HepG2 (cell line): ENCODE results near the gene ZNF653. TPM values are rescaled to one million over a fixed set of nuclear protein-coding genes. Genes with fewer than 3 reads are reported as not detected.

ENCODE experiments used
- CBX2 ChIP-seq, 2 experiments: fragments of 200-600 bp in 1 of 2; sonication (generic); formaldehyde crosslinking in 1 of 2; IDR thresholded peaks; 2 replicates each; pipeline versions ENCODE4 v1.7.0 to v1.8.1; 2018 to 2022; ENCODE audit warnings: low read depth in 2 of 2, low read length in 1 of 2, mild to moderate bottlenecking in 1 of 2, missing genetic modification reagents in 1 of 2
- HDAC1 ChIP-seq: sonication (generic); formaldehyde crosslinking; IDR thresholded peaks from 2 replicates; pipeline ENCODE4 v1.5.1; 2020; ENCODE audit warnings: mild to moderate bottlenecking, missing genetic modification reagents
- MTA1 ChIP-seq: sonication (generic); formaldehyde crosslinking; IDR thresholded peaks from 2 replicates; pipeline ENCODE4 v1.4.0; 2020; ENCODE audit warnings: missing genetic modification reagents, mild to moderate bottlenecking, borderline replicate concordance
- NFKBIZ ChIP-seq: IDR thresholded peaks from 2 replicates; pipeline ENCODE4 v1.6.1; 2018; ENCODE audit warnings: missing genetic modification reagents, missing compliant biosample characterization
- XRCC5 ChIP-seq: fragments of 200-400 bp; formaldehyde crosslinking; optimal IDR thresholded peaks from 2 replicates; pipeline ENCODE3; 2017; ENCODE audit warnings: mild to moderate bottlenecking, low read length
- YY1 ChIP-seq: IDR thresholded peaks from 2 replicates; pipeline ENCODE4 v1.6.1; 2011; ENCODE audit warnings: low read length, low read depth, moderate library complexity, mild to moderate bottlenecking; ENCODE audit not compliant: insufficient read depth, insufficient replicate concordance
- ZNF10 ChIP-seq: sonication (generic); formaldehyde crosslinking; IDR thresholded peaks from 2 replicates; pipeline ENCODE4 v1.4.0; 2020; ENCODE audit warnings: mild to moderate bottlenecking, low read depth, missing genetic modification reagents, borderline replicate concordance
- ZNF136 ChIP-seq: sonication (generic); formaldehyde crosslinking; IDR thresholded peaks from 2 replicates; pipeline ENCODE4 v1.8.1; 2022; ENCODE audit warnings: low read depth, mild to moderate bottlenecking, moderate library complexity, missing genetic modification reagents
- ZNF180 ChIP-seq: sonication (generic); formaldehyde crosslinking; IDR thresholded peaks from 2 replicates; pipeline ENCODE4 v1.4.0; 2020; ENCODE audit warnings: low read depth, missing genetic modification reagents, borderline replicate concordance
- ZNF253 ChIP-seq: sonication (generic); formaldehyde crosslinking; IDR thresholded peaks from 2 replicates; pipeline ENCODE4 v1.8.0; 2022; ENCODE audit warnings: mild to moderate bottlenecking, missing genetic modification reagents, borderline replicate concordance
- ZNF296 ChIP-seq: sonication (generic); formaldehyde crosslinking; conservative IDR thresholded peaks from 2 replicates; pipeline ENCODE4 v1.5.0; 2020; ENCODE audit warnings: mild to moderate bottlenecking, missing genetic modification reagents
- ZNF3 ChIP-seq: IDR thresholded peaks from 2 replicates; pipeline ENCODE4 v1.7.0; 2017; ENCODE audit warnings: inconsistent platforms
- ZNF468 ChIP-seq: sonication (generic); formaldehyde crosslinking; IDR thresholded peaks from 2 replicates; pipeline ENCODE4 v1.8.0; 2022; ENCODE audit warnings: mild to moderate bottlenecking, moderate library complexity, missing genetic modification reagents
- ZZZ3 ChIP-seq: sonication (generic); formaldehyde crosslinking; IDR thresholded peaks from 2 replicates; pipeline ENCODE4 v1.4.0; 2020; ENCODE audit warnings: missing genetic modification reagents, mild to moderate bottlenecking, borderline replicate concordance
- polyA plus RNA-seq, 8 experiments: library from polyadenylated mRNA; depleted of rRNA in 3 of 8; stranded (reverse) in 7 of 8; unstranded in 1 of 8; fragments of >200 nt; fragmentation: Illumina TruSeq in 4 of 8; extraction: Trizol in 4 of 8; gene quantifications; 2 replicates each; pipeline versions ENCODE4 v1.2.1 to v1.2.3, GENCODE V29; 2011 to 2016; ENCODE audit warnings: low read depth in 4 of 8, missing spikeins in 1 of 8, mixed read lengths in 1 of 8; ENCODE audit not compliant: insufficient read depth in 1 of 8
- total RNA-seq, 5 experiments: library from RNA; depleted of rRNA; stranded (reverse); fragments of >200 nt; fragmentation: Illumina TruSeq; extraction: Trizol; gene quantifications; 2 replicates each; pipeline ENCODE4 v1.2.3, GENCODE V29; 2016; ENCODE audit warnings: low read depth in 1 of 5
- TF ChIP-seq, protein P1 (sequence below): sonication (generic); formaldehyde crosslinking; IDR thresholded peaks from 2 replicates; pipeline ENCODE4 v1.4.0; 2020; ENCODE audit warnings: missing genetic modification reagents
- TF ChIP-seq, protein P2 (sequence below): sonication (generic); formaldehyde crosslinking; IDR thresholded peaks from 2 replicates; pipeline ENCODE4 v1.4.0; 2020; ENCODE audit warnings: missing genetic modification reagents
- TF ChIP-seq, protein P3 (sequence below): IDR thresholded peaks from 2 replicates; pipeline ENCODE4 v1.6.1; 2016; ENCODE audit warnings: missing compliant biosample characterization, missing genetic modification reagents, borderline replicate concordance
- TF ChIP-seq, protein P4 (sequence below): sonication (generic); formaldehyde crosslinking; IDR thresholded peaks from 2 replicates; pipeline ENCODE4 v1.9.0; 2021; ENCODE audit warnings: missing genetic modification reagents, borderline replicate concordance

Gene ZNF653
- total and polyA plus RNA-seq, 2 of the 13 experiments (the other 11 are each of a cell fraction or from before 2014, with no cell fraction given), result 4.7 to 7.1 TPM

DNA sequence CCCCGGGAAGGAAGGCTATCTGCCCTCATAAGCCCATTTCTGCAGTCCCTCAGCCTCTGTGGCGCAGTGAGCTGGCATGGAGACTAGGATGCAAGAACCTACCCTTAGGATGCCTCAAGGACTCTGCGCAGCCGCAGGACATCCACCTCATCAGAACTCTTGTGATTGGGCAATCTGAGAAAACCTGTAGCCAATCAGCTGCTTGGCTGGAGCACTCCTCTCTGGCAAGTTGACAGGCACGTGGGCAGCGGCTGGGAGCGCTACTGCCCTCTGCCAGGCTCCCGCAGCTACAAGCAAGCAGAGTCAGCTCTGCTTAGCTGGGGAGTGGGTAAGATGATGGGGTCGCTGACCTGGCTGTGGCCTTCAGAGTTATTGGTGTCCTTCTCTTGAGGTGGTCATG is 24.8 kb upstream of the ZNF653 start (continued):
- TF ChIP-seq MTA1 (CRISPR knock-in tag) (no peak), ZZZ3 (CRISPR knock-in tag) (no peak), XRCC5 (no peak), ZNF180 (CRISPR knock-in tag) (no peak), CBX2 (IDR thresholded peaks at IDR 0.05; ENCODE audit: low read depth, low read length) (no peak), CBX2 (CRISPR knock-in tag; IDR thresholded peaks at IDR 0.05; ENCODE audit: low read depth) (no peak), ZNF10 (CRISPR knock-in tag) (no peak), ZNF296 (no peak), ZNF3 (CRISPR knock-in tag) (no peak), YY1 (peak; percentile 42), NFKBIZ (CRISPR knock-in tag) (0 out of 2 replicates have a peak, but pooled peaks have one; percentile 30), ZNF136 (CRISPR knock-in tag) (no peak), ZNF468 (no peak), ZNF253 (no peak), HDAC1 (peak; percentile 86)
- TF ChIP-seq, protein P1, sequence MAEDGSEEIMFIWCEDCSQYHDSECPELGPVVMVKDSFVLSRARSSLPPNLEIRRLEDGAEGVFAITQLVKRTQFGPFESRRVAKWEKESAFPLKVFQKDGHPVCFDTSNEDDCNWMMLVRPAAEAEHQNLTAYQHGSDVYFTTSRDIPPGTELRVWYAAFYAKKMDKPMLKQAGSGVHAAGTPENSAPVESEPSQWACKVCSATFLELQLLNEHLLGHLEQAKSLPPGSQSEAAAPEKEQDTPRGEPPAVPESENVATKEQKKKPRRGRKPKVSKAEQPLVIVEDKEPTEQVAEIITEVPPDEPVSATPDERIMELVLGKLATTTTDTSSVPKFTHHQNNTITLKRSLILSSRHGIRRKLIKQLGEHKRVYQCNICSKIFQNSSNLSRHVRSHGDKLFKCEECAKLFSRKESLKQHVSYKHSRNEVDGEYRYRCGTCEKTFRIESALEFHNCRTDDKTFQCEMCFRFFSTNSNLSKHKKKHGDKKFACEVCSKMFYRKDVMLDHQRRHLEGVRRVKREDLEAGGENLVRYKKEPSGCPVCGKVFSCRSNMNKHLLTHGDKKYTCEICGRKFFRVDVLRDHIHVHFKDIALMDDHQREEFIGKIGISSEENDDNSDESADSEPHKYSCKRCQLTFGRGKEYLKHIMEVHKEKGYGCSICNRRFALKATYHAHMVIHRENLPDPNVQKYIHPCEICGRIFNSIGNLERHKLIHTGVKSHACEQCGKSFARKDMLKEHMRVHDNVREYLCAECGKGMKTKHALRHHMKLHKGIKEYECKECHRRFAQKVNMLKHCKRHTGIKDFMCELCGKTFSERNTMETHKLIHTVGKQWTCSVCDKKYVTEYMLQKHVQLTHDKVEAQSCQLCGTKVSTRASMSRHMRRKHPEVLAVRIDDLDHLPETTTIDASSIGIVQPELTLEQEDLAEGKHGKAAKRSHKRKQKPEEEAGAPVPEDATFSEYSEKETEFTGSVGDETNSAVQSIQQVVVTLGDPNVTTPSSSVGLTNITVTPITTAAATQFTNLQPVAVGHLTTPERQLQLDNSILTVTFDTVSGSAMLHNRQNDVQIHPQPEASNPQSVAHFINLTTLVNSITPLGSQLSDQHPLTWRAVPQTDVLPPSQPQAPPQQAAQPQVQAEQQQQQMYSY, result no peak
- TF ChIP-seq, protein P2, sequence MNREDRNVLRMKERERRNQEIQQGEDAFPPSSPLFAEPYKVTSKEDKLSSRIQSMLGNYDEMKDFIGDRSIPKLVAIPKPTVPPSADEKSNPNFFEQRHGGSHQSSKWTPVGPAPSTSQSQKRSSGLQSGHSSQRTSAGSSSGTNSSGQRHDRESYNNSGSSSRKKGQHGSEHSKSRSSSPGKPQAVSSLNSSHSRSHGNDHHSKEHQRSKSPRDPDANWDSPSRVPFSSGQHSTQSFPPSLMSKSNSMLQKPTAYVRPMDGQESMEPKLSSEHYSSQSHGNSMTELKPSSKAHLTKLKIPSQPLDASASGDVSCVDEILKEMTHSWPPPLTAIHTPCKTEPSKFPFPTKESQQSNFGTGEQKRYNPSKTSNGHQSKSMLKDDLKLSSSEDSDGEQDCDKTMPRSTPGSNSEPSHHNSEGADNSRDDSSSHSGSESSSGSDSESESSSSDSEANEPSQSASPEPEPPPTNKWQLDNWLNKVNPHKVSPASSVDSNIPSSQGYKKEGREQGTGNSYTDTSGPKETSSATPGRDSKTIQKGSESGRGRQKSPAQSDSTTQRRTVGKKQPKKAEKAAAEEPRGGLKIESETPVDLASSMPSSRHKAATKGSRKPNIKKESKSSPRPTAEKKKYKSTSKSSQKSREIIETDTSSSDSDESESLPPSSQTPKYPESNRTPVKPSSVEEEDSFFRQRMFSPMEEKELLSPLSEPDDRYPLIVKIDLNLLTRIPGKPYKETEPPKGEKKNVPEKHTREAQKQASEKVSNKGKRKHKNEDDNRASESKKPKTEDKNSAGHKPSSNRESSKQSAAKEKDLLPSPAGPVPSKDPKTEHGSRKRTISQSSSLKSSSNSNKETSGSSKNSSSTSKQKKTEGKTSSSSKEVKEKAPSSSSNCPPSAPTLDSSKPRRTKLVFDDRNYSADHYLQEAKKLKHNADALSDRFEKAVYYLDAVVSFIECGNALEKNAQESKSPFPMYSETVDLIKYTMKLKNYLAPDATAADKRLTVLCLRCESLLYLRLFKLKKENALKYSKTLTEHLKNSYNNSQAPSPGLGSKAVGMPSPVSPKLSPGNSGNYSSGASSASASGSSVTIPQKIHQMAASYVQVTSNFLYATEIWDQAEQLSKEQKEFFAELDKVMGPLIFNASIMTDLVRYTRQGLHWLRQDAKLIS (CRISPR knock-in tag), result no peak
- TF ChIP-seq, protein P3, sequence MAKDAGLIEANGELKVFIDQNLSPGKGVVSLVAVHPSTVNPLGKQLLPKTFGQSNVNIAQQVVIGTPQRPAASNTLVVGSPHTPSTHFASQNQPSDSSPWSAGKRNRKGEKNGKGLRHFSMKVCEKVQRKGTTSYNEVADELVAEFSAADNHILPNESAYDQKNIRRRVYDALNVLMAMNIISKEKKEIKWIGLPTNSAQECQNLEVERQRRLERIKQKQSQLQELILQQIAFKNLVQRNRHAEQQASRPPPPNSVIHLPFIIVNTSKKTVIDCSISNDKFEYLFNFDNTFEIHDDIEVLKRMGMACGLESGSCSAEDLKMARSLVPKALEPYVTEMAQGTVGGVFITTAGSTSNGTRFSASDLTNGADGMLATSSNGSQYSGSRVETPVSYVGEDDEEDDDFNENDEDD (CRISPR knock-in tag), result peak; percentile 94
- TF ChIP-seq, protein P4, sequence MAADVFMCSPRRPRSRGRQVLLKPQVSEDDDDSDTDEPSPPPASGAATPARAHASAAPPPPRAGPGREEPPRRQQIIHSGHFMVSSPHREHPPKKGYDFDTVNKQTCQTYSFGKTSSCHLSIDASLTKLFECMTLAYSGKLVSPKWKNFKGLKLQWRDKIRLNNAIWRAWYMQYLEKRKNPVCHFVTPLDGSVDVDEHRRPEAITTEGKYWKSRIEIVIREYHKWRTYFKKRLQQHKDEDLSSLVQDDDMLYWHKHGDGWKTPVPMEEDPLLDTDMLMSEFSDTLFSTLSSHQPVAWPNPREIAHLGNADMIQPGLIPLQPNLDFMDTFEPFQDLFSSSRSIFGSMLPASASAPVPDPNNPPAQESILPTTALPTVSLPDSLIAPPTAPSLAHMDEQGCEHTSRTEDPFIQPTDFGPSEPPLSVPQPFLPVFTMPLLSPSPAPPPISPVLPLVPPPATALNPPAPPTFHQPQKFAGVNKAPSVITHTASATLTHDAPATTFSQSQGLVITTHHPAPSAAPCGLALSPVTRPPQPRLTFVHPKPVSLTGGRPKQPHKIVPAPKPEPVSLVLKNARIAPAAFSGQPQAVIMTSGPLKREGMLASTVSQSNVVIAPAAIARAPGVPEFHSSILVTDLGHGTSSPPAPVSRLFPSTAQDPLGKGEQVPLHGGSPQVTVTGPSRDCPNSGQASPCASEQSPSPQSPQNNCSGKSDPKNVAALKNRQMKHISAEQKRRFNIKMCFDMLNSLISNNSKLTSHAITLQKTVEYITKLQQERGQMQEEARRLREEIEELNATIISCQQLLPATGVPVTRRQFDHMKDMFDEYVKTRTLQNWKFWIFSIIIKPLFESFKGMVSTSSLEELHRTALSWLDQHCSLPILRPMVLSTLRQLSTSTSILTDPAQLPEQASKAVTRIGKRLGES, result peak; percentile 83; the same call in 1 of the 2 replicates
